ENCODE data around the gene PPARG. TPM values are rescaled to one million over a fixed set of nuclear protein-coding genes. Genes with fewer than 3 reads are reported as not detected.

The PPARG gene
- total and polyA plus RNA-seq, 8 donors: 0.88 to 6.2 (median 2.2) TPM

DNA sequence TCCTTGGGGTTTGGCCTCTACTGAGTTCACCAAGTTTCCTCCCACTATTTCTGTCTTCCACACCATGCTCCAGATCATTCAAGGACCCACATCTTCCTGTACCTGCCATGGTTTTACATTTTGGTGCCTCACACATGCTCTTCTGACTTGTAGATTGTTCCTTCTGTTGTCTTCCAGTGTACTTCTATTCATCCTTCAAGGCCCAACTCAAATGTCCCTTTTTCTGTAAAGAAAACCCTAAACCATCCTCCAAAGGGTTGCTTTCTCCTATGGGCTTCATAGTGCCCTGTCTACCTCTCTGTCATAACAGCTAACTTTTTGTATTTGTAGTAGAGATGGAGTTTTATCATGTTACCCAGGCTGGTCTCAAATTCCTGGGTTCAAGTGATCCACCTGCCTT, 175.3 kb downstream of the PPARG start:
- FAIRE-seq (no peak), DNase-seq (no peak), ATAC-seq (no peak)
- Histone ChIP-seq H3K27me3 (no peaks in the 10 kb centered on the region), H3K27ac (no peak overlapping the region), H3K9me3 (no peaks in the 10 kb centered on the region), H3K4me1 (no peaks in the 10 kb centered on the region), H3K36me3 (no peaks in the 10 kb centered on the region), H3K4me3 (no peak overlapping the region)
- intact Hi-C loops (cut with DNase I): no loop called here
- TF ChIP-seq, protein P1, sequence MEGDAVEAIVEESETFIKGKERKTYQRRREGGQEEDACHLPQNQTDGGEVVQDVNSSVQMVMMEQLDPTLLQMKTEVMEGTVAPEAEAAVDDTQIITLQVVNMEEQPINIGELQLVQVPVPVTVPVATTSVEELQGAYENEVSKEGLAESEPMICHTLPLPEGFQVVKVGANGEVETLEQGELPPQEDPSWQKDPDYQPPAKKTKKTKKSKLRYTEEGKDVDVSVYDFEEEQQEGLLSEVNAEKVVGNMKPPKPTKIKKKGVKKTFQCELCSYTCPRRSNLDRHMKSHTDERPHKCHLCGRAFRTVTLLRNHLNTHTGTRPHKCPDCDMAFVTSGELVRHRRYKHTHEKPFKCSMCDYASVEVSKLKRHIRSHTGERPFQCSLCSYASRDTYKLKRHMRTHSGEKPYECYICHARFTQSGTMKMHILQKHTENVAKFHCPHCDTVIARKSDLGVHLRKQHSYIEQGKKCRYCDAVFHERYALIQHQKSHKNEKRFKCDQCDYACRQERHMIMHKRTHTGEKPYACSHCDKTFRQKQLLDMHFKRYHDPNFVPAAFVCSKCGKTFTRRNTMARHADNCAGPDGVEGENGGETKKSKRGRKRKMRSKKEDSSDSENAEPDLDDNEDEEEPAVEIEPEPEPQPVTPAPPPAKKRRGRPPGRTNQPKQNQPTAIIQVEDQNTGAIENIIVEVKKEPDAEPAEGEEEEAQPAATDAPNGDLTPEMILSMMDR (IDR thresholded peaks at IDR 0.05): no peak

DNA sequence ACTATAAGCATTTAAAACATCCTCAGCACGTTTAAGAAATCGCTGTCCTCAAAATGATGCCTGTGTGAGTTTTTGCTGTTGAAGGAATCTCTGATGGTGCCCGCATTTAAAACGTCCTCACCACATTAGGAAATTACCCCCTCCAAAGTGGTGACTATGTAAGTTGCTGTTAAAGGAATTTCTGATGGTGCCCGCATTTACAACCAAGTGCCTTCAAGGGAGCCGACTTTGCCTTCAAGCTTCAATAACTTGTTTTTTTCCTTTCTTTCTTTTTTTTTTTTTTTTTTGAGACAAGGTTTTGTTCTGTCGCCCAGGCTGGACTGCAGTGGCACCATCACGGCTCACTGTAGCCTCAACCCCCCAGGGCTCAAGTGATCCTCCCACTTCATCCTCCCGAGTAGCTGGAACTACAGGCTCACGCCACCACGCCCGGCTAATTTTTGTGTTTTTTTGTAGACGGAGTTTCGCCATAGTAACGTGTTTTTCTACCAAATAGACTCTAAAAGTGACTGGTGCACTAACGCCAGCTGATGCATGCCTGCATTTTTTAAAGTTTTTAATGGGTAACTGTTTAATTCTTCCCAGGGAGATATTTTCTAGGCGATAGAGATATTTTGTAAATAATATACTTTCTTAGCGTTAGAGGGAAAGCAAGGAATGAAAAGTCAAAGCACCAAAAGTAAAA, 176.4 kb downstream of the PPARG start:
- intact Hi-C loops (cut with DNase I): no loop called here
- WGBS, 2 donors: 64 to 68% methylated on average over 18 of the region's 18 CpGs

DNA sequence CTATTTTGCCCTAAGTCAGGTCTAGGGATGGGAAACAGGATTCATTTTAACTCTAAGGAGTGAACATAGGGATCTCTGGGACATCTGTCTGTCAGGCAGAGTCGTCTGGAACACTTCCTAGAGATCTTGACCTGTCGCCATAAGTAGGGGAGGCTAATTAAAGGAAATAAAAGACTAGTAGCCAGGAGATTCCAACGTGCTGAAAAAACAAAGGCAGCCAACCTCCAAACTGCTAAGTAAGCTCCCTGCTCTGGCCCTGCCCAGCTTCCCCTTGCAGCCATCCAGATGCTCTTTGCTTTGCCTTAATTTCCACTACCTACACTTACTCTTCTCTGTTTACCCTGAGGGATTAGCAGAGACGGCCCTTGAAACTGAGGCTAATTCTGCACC, 177.0 kb downstream of the PPARG start:
- WGBS, 2 donors: 26 to 29% methylated on average over 4 of the region's 4 CpGs
- Histone ChIP-seq H3K4me3 (no peak overlapping the region), H3K9me3 (no peaks in the 10 kb centered on the region), H3K36me3 (no peaks in the 10 kb centered on the region), H3K4me1 (no peaks in the 10 kb centered on the region), H3K27me3 (no peaks in the 10 kb centered on the region), H3K27ac (no peak overlapping the region)
- intact Hi-C loops (cut with DNase I): no loop called here
- FAIRE-seq: no peak
- DNase-seq: no peak
- TF ChIP-seq, protein P1 (IDR thresholded peaks at IDR 0.05): no peak
- no peak for ATAC-seq

More for the DNA sequence above, 176.4 kb downstream of the PPARG start:
- ATAC-seq (no peak), FAIRE-seq (no peak), DNase-seq (no peak)
- no peaks in the 10 kb centered on the region for H3K36me3 ChIP-seq
- TF ChIP-seq, protein P1 (IDR thresholded peaks at IDR 0.05): no peak
- no peak overlapping the region for H3K27ac ChIP-seq
- H3K4me3 ChIP-seq: no peak overlapping the region
- no peaks in the 10 kb centered on the region for H3K4me1 ChIP-seq
- no peaks in the 10 kb centered on the region for H3K9me3 ChIP-seq
- H3K27me3 ChIP-seq: no peaks in the 10 kb centered on the region

DNA sequence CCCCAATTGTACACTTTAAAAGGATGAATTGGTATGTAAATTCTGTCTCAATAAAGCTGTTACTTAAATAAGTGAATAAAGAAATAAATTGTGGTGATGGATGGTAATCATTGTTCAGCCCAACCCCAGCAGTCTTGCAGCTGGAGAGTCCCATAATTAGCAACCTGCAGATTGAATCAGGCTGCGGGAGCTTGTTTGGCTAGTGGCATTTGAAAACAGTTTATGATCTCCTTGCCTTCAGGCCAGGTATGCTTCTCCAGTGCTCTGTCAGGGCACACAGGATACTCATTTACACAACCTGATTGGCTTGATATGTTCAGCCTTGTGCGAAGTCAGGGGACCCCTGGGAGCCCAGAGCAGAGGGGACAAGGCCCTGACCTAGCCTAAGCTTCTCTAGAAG, 178.9 kb downstream of the PPARG start:
- FAIRE-seq: no peak
- no peak for ATAC-seq
- TF ChIP-seq, protein P1 (IDR thresholded peaks at IDR 0.05): no peak

DNA sequence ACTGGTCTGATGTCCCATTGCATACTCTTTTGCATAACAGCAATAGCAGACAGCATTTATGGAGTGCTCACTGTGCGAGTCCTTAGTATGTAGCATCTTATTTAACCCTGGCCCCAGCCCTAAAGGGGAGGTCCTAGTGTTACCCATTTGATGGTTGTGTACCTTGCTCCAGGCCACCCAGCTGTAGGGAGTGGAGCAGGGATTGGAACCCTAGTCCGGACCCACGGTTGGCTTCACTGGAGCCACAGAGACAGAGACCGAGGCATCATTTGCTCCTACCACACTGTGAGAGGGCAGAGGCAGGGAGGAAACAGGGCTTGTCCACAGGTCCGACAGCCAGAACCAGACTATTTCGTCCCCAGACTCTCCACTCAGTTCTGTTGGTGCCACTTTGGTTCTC, 179.4 kb downstream of the PPARG start:
- DNase-seq: no peak
- intact Hi-C loops (cut with DNase I): no loop called here
- WGBS, 2 donors: 76 to 88% methylated on average over 6 of the region's 6 CpGs

More for the DNA sequence above, 178.9 kb downstream of the PPARG start:
- no peaks in the 10 kb centered on the region for H3K9me3 ChIP-seq
- no peak overlapping the region for H3K4me3 ChIP-seq
- intact Hi-C loops (cut with DNase I): no loop called here
- DNase-seq: no peak
- no peak overlapping the region for H3K27ac ChIP-seq
- WGBS, 2 donors: 68 to 78% methylated on average over 2 of the region's 2 CpGs
- no peaks in the 10 kb centered on the region for H3K4me1 ChIP-seq
- no peaks in the 10 kb centered on the region for H3K36me3 ChIP-seq
- H3K27me3 ChIP-seq: no peaks in the 10 kb centered on the region

More for the DNA sequence above, 179.4 kb downstream of the PPARG start:
- FAIRE-seq (no peak), ATAC-seq (no peak)
- no peak overlapping the region for H3K27ac ChIP-seq
- no peaks in the 10 kb centered on the region for H3K9me3 ChIP-seq
- H3K27me3 ChIP-seq: no peaks in the 10 kb centered on the region
- TF ChIP-seq, protein P1 (IDR thresholded peaks at IDR 0.05): no peak
- H3K4me1 ChIP-seq: no peaks in the 10 kb centered on the region
- H3K36me3 ChIP-seq: no peaks in the 10 kb centered on the region
- no peak overlapping the region for H3K4me3 ChIP-seq

Data from pancreas (tissue), 10 donors.